ENCODE measurements around the gene SYNDIG1L. TPM values are rescaled to one million over a fixed set of nuclear protein-coding genes. Genes with fewer than 3 reads are reported as not detected.

SYNDIG1L gene
- polyA plus RNA-seq, 1 donor (not counting 4 experiments of a cell fraction or from before 2014, with no cell fraction given) = not detected

- no peak overlapping the region for H2AFZ ChIP-seq (ENCODE audit: control insufficient read depth, low read length)
- H3K9ac ChIP-seq (ENCODE audit: control insufficient read depth, extremely low read depth, insufficient read depth, low read length) = no peak overlapping the region
- no peaks in the 10 kb centered on the region for H3K9me1 ChIP-seq (ENCODE audit: control insufficient read depth, extremely low read depth, insufficient read depth, low read length)
- no peak for FAIRE-seq
- dilution Hi-C loops (cut with MboI; ENCODE audit: extremely low pct_ligation_motif_present, low sequenced_read_pairs) = no loop called here
- TF ChIP-seq EZH2 (IDR thresholded peaks at IDR 0.05; ENCODE audit: low read length) (no peak), CTCF (optimal IDR thresholded peaks at IDR 0.05 in 1 of 3, IDR thresholded peaks at IDR 0.05 in 1 of 3, conservative IDR thresholded peaks at IDR 0.05 in 1 of 3; ENCODE audit: extremely low read depth in 1 of 3, insufficient read depth in 2 of 3, low read length in 3 of 3) (no peak)
- no peak overlapping the region for H3K4me3 ChIP-seq (ENCODE audit: control insufficient read depth in 2 of 3, extremely low read depth in 1 of 3, insufficient read depth in 2 of 3, low read depth in 1 of 3, low read length in 3 of 3)
- no peak overlapping the region for H3K4me2 ChIP-seq (ENCODE audit: control insufficient read depth, extremely low read depth, insufficient read depth, low read depth, low read length)
- H3K27ac ChIP-seq (ENCODE audit: control insufficient read depth, insufficient read depth, low read length) = no peak overlapping the region
- no peaks in the 10 kb centered on the region for H4K20me1 ChIP-seq (ENCODE audit: control insufficient read depth, extremely low read depth, insufficient read depth, low read length)
- H3K27me3 ChIP-seq (ENCODE audit: control insufficient read depth, extremely low read depth, insufficient read depth, low read length) = peaks cover 6% of the 10 kb centered on the region
- no peaks in the 10 kb centered on the region for H3K36me3 ChIP-seq (ENCODE audit: control insufficient read depth in 2 of 2, extremely low read depth in 1 of 2, insufficient read depth in 2 of 2, low read length in 2 of 2)
- H3K9me3 ChIP-seq (ENCODE audit: control insufficient read depth, low read depth, low read length) = no peaks in the 10 kb centered on the region
- no peak for DNase-seq (ENCODE audit: low read depth, low spot score)
- no peaks in the 10 kb centered on the region for H3K4me1 ChIP-seq (ENCODE audit: control insufficient read depth, extremely low read depth, insufficient read depth, low read length)
- H3K79me2 ChIP-seq (ENCODE audit: control insufficient read depth, insufficient read depth, low read length) = no peaks in the 10 kb centered on the region
Measured at GRCh38 chr14:74459976-74460375, 34.0 kb upstream of the SYNDIG1L start.

- no peaks in the 10 kb centered on the region for H3K9me3 ChIP-seq (ENCODE audit: control insufficient read depth, low read depth, low read length)
- H3K9ac ChIP-seq (ENCODE audit: control insufficient read depth, extremely low read depth, insufficient read depth, low read length) = no peak overlapping the region
- H3K4me3 ChIP-seq (ENCODE audit: control insufficient read depth in 2 of 3, extremely low read depth in 1 of 3, insufficient read depth in 2 of 3, low read depth in 1 of 3, low read length in 3 of 3) = no peak overlapping the region
- no peaks in the 10 kb centered on the region for H3K4me1 ChIP-seq (ENCODE audit: control insufficient read depth, extremely low read depth, insufficient read depth, low read length)
- no peaks in the 10 kb centered on the region for H3K79me2 ChIP-seq (ENCODE audit: control insufficient read depth, insufficient read depth, low read length)
- H2AFZ ChIP-seq (ENCODE audit: control insufficient read depth, low read length) = no peak overlapping the region
- peaks cover 6% of the 10 kb centered on the region for H3K27me3 ChIP-seq (ENCODE audit: control insufficient read depth, extremely low read depth, insufficient read depth, low read length)
- TF ChIP-seq CTCF (optimal IDR thresholded peaks at IDR 0.05 in 1 of 3, IDR thresholded peaks at IDR 0.05 in 1 of 3, conservative IDR thresholded peaks at IDR 0.05 in 1 of 3; ENCODE audit: extremely low read depth in 1 of 3, insufficient read depth in 2 of 3, low read length in 3 of 3) = peak; percentile 69 to 81 (median 77)
- no peak for TF ChIP-seq EZH2 (IDR thresholded peaks at IDR 0.05; ENCODE audit: low read length)
- no peak for FAIRE-seq
- DNase-seq (ENCODE audit: low read depth, low spot score) = no peak
- H3K27ac ChIP-seq (ENCODE audit: control insufficient read depth, insufficient read depth, low read length) = no peak overlapping the region
- H3K4me2 ChIP-seq (ENCODE audit: control insufficient read depth, extremely low read depth, insufficient read depth, low read depth, low read length) = no peak overlapping the region
- no peaks in the 10 kb centered on the region for H4K20me1 ChIP-seq (ENCODE audit: control insufficient read depth, extremely low read depth, insufficient read depth, low read length)
- dilution Hi-C loops (cut with MboI; ENCODE audit: extremely low pct_ligation_motif_present, low sequenced_read_pairs) = no loop called here
- H3K36me3 ChIP-seq (ENCODE audit: control insufficient read depth in 2 of 2, extremely low read depth in 1 of 2, insufficient read depth in 2 of 2, low read length in 2 of 2) = no peaks in the 10 kb centered on the region
- H3K9me1 ChIP-seq (ENCODE audit: control insufficient read depth, extremely low read depth, insufficient read depth, low read length) = no peaks in the 10 kb centered on the region
Measured at GRCh38 chr14:74459289-74459946, 33.4 kb upstream of the SYNDIG1L start.
